WERI-Rb-1 (cell line): ENCODE measurements around the gene MCF2L2.

Experiments used
- DNase-seq: peaks from one replicate; pipeline ENCODE4 v3.0.0-alpha.2; 2020
- H3K27ac ChIP-seq: fragments of 250-450 bp; sonication (Bioruptor Pico); 2 replicates; pipeline ENCODE4 v1.5.1; 2020; ENCODE audit warnings: mild to moderate bottlenecking, moderate library complexity
- H3K27me3 ChIP-seq: fragments of 250-450 bp; sonication (Bioruptor Pico); 2 replicates; pipeline ENCODE4 v1.5.1; 2021; ENCODE audit warnings: mild to moderate bottlenecking, low read depth, moderate library complexity; ENCODE audit not compliant: insufficient read depth, severe bottlenecking
- H3K36me3 ChIP-seq: fragments of 250-450 bp; sonication (Bioruptor Pico); 2 replicates; pipeline ENCODE4 v1.5.1; 2020; ENCODE audit warnings: mild to moderate bottlenecking, moderate library complexity
- H3K4me3 ChIP-seq: 2 replicates; pipeline ENCODE4 v1.5.1; 2011; ENCODE audit warnings: low read depth, mild to moderate bottlenecking, control low read depth, low read length
- H3K9me3 ChIP-seq: fragments of 250-450 bp; sonication (Bioruptor Pico); 2 replicates; pipeline ENCODE4 v1.5.1; 2021; ENCODE audit warnings: mild to moderate bottlenecking, moderate library complexity; ENCODE audit not compliant: severe bottlenecking
- CTCF ChIP-seq: IDR thresholded peaks from 2 replicates; pipeline ENCODE4 v1.5.1; 2011; ENCODE audit warnings: low read depth, mild to moderate bottlenecking, control low read depth, inconsistent platforms, low read length

The MCF2L2 gene

DNA sequence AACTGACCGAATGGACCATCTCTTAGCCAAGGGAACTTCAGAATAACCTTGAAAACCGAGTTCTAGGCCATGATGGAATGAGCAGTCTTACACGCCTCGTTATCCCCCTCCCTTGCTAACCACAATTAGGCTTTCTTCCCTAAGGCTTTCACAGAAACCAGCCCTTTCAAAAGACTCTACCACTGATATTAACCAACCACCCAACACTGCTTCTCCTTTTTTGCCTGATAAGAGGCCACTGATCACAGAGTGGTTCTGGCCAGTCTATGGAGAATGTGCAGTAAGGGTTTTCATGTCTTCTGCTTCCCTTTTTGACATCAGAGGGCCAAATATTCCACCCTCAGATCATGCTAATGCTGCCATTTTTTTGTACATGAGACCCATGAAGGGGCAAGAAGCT is 59.3 kb downstream of the MCF2L2 start:
- no peaks in the 10 kb centered on the region for H3K9me3 ChIP-seq
- DNase-seq: no peak
- no peaks in the 10 kb centered on the region for H3K27me3 ChIP-seq
- no peak for TF ChIP-seq CTCF
- no peak overlapping the region for H3K4me3 ChIP-seq
- no peaks in the 10 kb centered on the region for H3K36me3 ChIP-seq
- no peak overlapping the region for H3K27ac ChIP-seq

DNA sequence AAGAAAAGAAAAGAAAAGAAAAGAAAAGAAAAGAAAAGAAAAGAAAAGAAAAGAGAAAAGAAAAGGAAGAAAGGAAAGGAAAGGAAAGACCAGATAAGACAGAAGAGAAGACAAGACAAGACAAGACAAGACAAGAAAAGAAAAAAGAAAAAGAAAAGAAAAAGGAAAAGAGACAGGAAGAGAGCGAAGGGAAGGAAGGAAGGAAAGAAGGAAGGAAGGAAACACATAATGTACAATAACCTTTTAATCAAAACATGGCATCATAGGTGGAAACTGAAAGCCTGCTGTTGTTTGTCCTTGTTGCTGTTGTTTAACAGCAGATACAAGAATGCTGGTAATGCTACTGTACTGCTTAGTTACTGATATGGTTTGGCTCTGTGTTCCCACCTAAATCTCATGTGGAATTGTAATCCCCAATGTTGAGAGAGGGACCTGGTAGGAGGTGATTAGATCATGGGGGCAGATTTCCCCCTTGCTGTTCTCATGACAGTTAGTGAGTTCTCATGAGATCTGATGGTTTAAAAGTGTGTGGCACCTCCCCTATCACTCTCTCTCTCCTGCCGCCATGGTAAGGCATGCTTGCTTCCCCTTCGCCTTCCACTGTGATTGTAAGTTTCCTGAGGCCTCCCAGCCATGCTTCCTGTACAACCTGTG is 67.3 kb downstream of the MCF2L2 start:
- no peak for TF ChIP-seq CTCF
- Histone ChIP-seq H3K27me3 (no peaks in the 10 kb centered on the region), H3K27ac (no peak overlapping the region), H3K36me3 (no peaks in the 10 kb centered on the region), H3K9me3 (no peaks in the 10 kb centered on the region), H3K4me3 (no peak overlapping the region)
- no peak for DNase-seq

DNA sequence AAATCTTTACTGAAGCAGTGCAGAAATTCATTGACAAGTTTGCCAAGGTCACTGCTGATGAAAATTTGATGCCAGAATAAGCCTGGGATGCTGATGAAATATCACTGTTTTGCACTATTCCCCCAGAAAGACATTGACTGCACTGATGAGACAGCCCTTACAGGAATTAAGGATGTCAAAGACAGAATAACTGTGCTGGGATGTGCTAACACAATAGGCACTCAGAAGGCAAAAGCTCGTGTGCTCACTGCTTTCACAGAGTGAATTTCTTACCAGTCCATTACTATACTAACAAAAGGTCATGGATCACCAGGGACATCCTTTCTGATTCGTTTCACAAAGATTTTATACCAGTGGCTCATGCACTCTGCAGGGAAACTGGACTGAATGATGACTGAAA is 69.4 kb downstream of the MCF2L2 start:
- DNase-seq: no peak
- Histone ChIP-seq H3K4me3 (no peak overlapping the region), H3K36me3 (no peaks in the 10 kb centered on the region), H3K9me3 (no peaks in the 10 kb centered on the region), H3K27me3 (no peaks in the 10 kb centered on the region), H3K27ac (no peak overlapping the region)
- TF ChIP-seq CTCF: no peak

GRCh38 chr3:183357564-183358079 is 70.8 kb downstream of the MCF2L2 start:
- no peak overlapping the region for H3K27ac ChIP-seq
- H3K27me3 ChIP-seq: no peaks in the 10 kb centered on the region
- H3K9me3 ChIP-seq: no peaks in the 10 kb centered on the region
- H3K4me3 ChIP-seq: no peak overlapping the region
- no peak for DNase-seq
- H3K36me3 ChIP-seq: no peaks in the 10 kb centered on the region
- TF ChIP-seq CTCF: no peak

DNA sequence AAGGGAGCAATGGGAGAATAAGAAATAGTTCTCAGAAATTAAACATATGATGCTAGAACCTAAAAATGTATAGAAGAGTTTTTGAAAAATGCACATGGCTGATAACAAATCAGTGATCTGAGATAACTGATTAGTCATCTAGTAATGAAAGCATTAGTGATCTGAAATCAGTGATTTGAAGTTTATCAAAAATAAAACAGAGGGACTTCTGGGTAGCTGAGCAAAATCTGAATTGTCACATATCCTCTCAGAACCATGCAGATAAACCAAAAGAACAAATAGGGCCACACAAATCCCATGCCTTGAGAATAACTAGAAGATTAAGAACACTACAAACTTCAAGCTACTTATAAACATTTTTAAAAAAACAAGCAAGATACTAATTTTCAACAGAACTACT is 71.5 kb downstream of the MCF2L2 start:
- Histone ChIP-seq H3K36me3 (no peaks in the 10 kb centered on the region), H3K27ac (no peak overlapping the region), H3K4me3 (no peak overlapping the region), H3K27me3 (no peaks in the 10 kb centered on the region), H3K9me3 (no peaks in the 10 kb centered on the region)
- DNase-seq: no peak
- TF ChIP-seq CTCF: no peak

DNA sequence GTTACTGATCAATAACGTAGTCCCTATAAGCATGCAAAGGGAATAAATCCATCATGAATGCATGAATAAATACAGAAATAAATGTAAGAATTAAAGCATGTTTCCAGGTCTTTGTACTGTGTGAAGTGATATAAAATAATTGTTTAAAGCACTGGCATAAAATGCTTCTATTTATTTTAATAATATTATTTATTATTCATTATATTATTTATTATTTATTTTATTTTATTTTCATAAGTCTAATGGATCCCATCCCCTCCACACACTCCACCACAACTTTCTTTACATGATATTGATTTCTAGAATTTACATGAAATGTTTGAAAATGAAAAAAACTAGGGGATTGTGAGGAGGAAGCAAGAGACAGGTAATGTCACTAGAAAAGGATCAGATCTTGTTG is 73.5 kb downstream of the MCF2L2 start:
- no peak for TF ChIP-seq CTCF
- Histone ChIP-seq H3K4me3 (no peak overlapping the region), H3K27me3 (no peaks in the 10 kb centered on the region), H3K27ac (no peak overlapping the region), H3K36me3 (no peaks in the 10 kb centered on the region), H3K9me3 (no peaks in the 10 kb centered on the region)
- DNase-seq: no peak
